Adrenal gland (tissue), 5 donors: ENCODE data around the gene IL16.

Source experiments
- CTCF ChIP-seq, 6 experiments: fragments of 450-650 bp in 4 of 6; fragments of 200-600 bp in 2 of 6; sonication (generic) in 1 of 6; IDR thresholded peaks; 1 replicate in 5 of 6; 2 replicates in 1 of 6; pipeline versions ENCODE4 v1.5.1 to v1.8.0; 2016 to 2021; ENCODE audit warnings: antibody characterized with exemption in 6 of 6, mild to moderate bottlenecking in 2 of 6, moderate library complexity in 1 of 6
- POLR2A ChIP-seq, 2 donors: fragments of 450-650 bp; IDR thresholded peaks; one replicate each; pipeline ENCODE4 v1.6.1; 2017; ENCODE audit warnings: antibody characterized with exemption in 2 of 2, mild to moderate bottlenecking in 2 of 2, moderate library complexity in 1 of 2
- donor health status: DM: no; HTN: no; CAD: no.

- TF ChIP-seq CTCF (IDR thresholded peaks at IDR 0.05) (no peak), POLR2A (IDR thresholded peaks at IDR 0.05) (no peak)
These were observed 13.0 kb downstream of the IL16 start for GRCh38 chr15:81209635-81210034.
